Tibial nerve (tissue), 4 donors: ENCODE data around the gene MRPL53. TPM values are rescaled to one million over a fixed set of nuclear protein-coding genes. Genes with fewer than 3 reads are reported as not detected.

ENCODE experiments used
- DNase-seq, 2 donors: peaks; one replicate each; pipeline ENCODE4 v3.0.0-alpha.2; 2019; ENCODE audit warnings: low spot score in 2 of 2
- H3K27ac ChIP-seq, 4 donors: fragments of 200-600 bp; sonication (generic) in 3 of 4; one replicate each; pipeline ENCODE4 v1.5.1; 2017 to 2019; ENCODE audit warnings: mild to moderate bottlenecking in 1 of 4
- H3K27me3 ChIP-seq, 2 donors: fragments of 200-600 bp; sonication (generic) in 1 of 2; one replicate each; pipeline versions ENCODE4 v1.5.1 to v1.6.0; 2017 to 2019
- H3K36me3 ChIP-seq, 3 donors: fragments of 200-600 bp; sonication (generic); one replicate each; pipeline ENCODE4 v1.5.1; 2018 to 2019
- H3K4me1 ChIP-seq, 4 donors: fragments of 200-600 bp; sonication (generic) in 3 of 4; one replicate each; pipeline ENCODE4 v1.5.1; 2017 to 2019
- H3K4me3 ChIP-seq, 4 donors: fragments of 200-600 bp; sonication (generic) in 3 of 4; one replicate each; pipeline ENCODE4 v1.5.1; 2017 to 2019; ENCODE audit warnings: mild to moderate bottlenecking in 1 of 4, moderate library complexity in 1 of 4
- H3K9me3 ChIP-seq, 4 donors: fragments of 200-600 bp; sonication (generic) in 3 of 4; one replicate each; pipeline ENCODE4 v1.5.1; 2017 to 2019
- CTCF ChIP-seq, 5 experiments: fragments of 200-600 bp in 3 of 5; fragments of 450-650 bp in 2 of 5; sonication (generic) in 3 of 5; IDR thresholded peaks; one replicate each; pipeline ENCODE4 v1.5.1; 2016 to 2019; ENCODE audit warnings: antibody characterized with exemption in 5 of 5, mild to moderate bottlenecking in 3 of 5, moderate library complexity in 2 of 5
- EP300 ChIP-seq, 2 donors: sonication (generic); formaldehyde crosslinking; IDR thresholded peaks; one replicate each; pipeline ENCODE4 v1.6.1; 2017; ENCODE audit warnings: antibody characterized with exemption in 2 of 2, mild to moderate bottlenecking in 1 of 2
- POLR2A ChIP-seq, 2 donors: fragments of 450-650 bp; IDR thresholded peaks; one replicate each; pipeline ENCODE4 v1.6.1; 2017; ENCODE audit warnings: antibody characterized with exemption in 2 of 2, mild to moderate bottlenecking in 2 of 2, moderate library complexity in 2 of 2
- WGBS, 2 donors: methylation state at CpG; one replicate each; pipeline ENCODE4 v1.1.5; 2018; 5-methylcytosine and 5-hydroxymethylcytosine counted together
- total RNA-seq, 4 donors: library from RNA; depleted of rRNA; stranded (reverse); fragments of >200 nt; gene quantifications; one replicate each; pipeline ENCODE4 v1.1.0, GENCODE V29; 2016

The MRPL53 gene
- total RNA-seq, 4 donors from 2014 or later = 15.9 to 86.1 (median 34.4) TPM

GRCh38 chr2:74458938-74459363 lies 13.5 kb downstream of the MRPL53 start:
- H3K4me3 ChIP-seq = peak overlapping the region; percentile 68 to 70 (median 69)
- peak overlapping the region in 3 of 4 donors; percentile 85 to 96 (median 87) for H3K27ac ChIP-seq
- no peaks in the 10 kb centered on the region for H3K9me3 ChIP-seq
- H3K36me3 ChIP-seq = peaks cover 0 to 33% (median 0%) of the 10 kb centered on the region in 3 donors
- peaks cover 0 to 52% (median 29%) of the 10 kb centered on the region in 4 donors for H3K4me1 ChIP-seq
- TF ChIP-seq POLR2A (IDR thresholded peaks at IDR 0.05) (no peak), CTCF (IDR thresholded peaks at IDR 0.05) (no peak), EP300 (IDR thresholded peaks at IDR 0.05) (no peak)
- 1% methylated on average over 10 of the region's 10 CpGs for WGBS, 2 donors
- no peak for DNase-seq
- no peaks in the 10 kb centered on the region for H3K27me3 ChIP-seq

- TF ChIP-seq EP300 (IDR thresholded peaks at IDR 0.05) (peak; percentile 52 to 73), CTCF (IDR thresholded peaks at IDR 0.05) (peak in 2 of 5 experiments; percentile 58 to 67), POLR2A (IDR thresholded peaks at IDR 0.05) (peak; percentile 26 to 58)
- Histone ChIP-seq H3K36me3 (peaks cover 0 to 32% (median 0%) of the 10 kb centered on the region in 3 donors), H3K27ac (peak within 1 kb of the TSS; percentile 59 to 97 (median 96)), H3K4me1 (peaks cover 0 to 45% (median 27%) of the 10 kb centered on the region in 4 donors), H3K27me3 (no peaks in the 10 kb centered on the region), H3K4me3 (peak within 1 kb of the TSS; percentile 68 to 70 (median 69)), H3K9me3 (no peaks in the 10 kb centered on the region)
- 0 to 1% methylated on average over 13 to 32 of the region's 38 CpGs for WGBS, 2 donors
- peak; percentile 99 to 100 for DNase-seq
Observed at GRCh38 chr2:74458132-74458937, 14.1 kb downstream of the MRPL53 start, which contains the start of gene WBP1. TSS of gene WBP1 (plus strand) at chr2:74458438. CDS start at chr2:74458603, 165 bp downstream.

DNA sequence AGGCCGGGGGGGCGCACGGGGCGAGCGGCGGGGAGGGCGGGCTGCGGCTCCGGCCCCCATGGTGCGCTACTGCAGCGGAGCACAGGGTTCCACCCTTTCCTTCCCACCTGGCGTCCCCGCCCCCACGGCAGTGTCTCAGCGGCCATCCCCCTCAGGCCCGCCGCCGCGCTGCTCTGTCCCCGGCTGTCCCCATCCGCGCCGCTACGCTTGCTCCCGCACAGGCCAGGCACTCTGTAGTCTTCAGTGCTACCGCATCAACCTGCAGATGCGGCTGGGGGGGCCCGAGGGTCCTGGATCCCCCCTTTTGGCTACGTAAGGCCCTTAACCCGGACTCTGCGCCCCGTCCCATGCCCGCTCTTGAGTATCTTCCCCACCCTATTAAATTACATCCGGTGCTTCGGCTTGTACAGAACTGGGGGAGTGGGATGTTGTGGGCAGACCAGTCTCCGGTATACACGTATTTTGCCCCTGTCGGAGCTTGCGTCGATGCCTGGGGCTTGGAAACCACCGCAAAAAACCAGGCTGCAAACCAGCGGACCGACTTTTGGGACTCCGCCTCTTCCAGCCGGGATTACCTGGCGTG lies 14.8 kb downstream of the MRPL53 start:
- 1% methylated on average over 38 to 42 of the region's 46 CpGs for WGBS, 2 donors
- H3K4me1 ChIP-seq = peaks cover 0 to 44% (median 27%) of the 10 kb centered on the region in 4 donors
- no peaks in the 10 kb centered on the region for H3K9me3 ChIP-seq
- peaks cover 0 to 25% (median 0%) of the 10 kb centered on the region in 3 donors for H3K36me3 ChIP-seq
- peak overlapping the region; percentile 35 to 70 (median 58) for H3K4me3 ChIP-seq
- peak; percentile 63 to 79 for TF ChIP-seq POLR2A (IDR thresholded peaks at IDR 0.05)
- no peak for TF ChIP-seq CTCF (IDR thresholded peaks at IDR 0.05)
- TF ChIP-seq EP300 (IDR thresholded peaks at IDR 0.05) = peak in 1 of 2 donors; percentile 94
- peak in 1 of 2 donors; percentile 38 for DNase-seq
- H3K27me3 ChIP-seq = no peaks in the 10 kb centered on the region
- H3K27ac ChIP-seq = peak overlapping the region; percentile 59 to 97 (median 96)

DNA sequence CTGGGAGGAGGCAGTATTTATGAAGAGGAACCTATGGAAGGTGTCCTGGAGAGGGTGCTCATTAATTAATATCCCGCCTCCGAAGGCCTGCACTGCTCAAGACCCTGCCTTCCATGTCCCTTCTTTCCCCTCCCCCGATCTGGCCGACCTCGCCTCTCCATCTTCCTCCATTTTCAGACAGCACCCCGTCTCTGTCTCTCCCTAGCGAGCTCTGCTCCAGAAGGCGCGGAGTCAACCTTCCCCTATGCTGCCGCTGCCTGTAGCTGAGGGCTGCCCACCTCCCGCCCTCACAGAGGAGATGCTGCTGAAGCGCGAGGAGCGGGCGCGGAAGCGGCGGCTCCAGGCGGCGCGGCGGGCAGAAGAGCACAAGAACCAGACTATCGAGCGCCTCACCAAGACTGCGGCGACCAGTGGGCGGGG lies 15.3 kb downstream of the MRPL53 start:
- TF ChIP-seq EP300 (IDR thresholded peaks at IDR 0.05) (no peak), POLR2A (IDR thresholded peaks at IDR 0.05) (no peak), CTCF (IDR thresholded peaks at IDR 0.05) (no peak)
- DNase-seq = no peak
- 1 to 2% methylated on average over 25 to 26 of the region's 27 CpGs for WGBS, 2 donors

More for the DNA sequence above, 15.3 kb downstream of the MRPL53 start:
- H3K36me3 ChIP-seq = peaks cover 0 to 20% (median 0%) of the 10 kb centered on the region in 3 donors
- peak overlapping the region; percentile 59 to 97 (median 96) for H3K27ac ChIP-seq
- no peaks in the 10 kb centered on the region for H3K27me3 ChIP-seq
- H3K4me3 ChIP-seq = peak overlapping the region; percentile 35 to 70 (median 58)
- H3K4me1 ChIP-seq = peaks cover 0 to 44% (median 27%) of the 10 kb centered on the region in 4 donors
- H3K9me3 ChIP-seq = no peaks in the 10 kb centered on the region
